PFSK-1 (cell line): ENCODE measurements around the gene CARD6.

Experiments used
- POLR2AphosphoS5 ChIP-seq: IDR thresholded peaks from 2 replicates; pipeline ENCODE4 v1.6.1; 2012; ENCODE audit warnings: low read depth, mild to moderate bottlenecking, control low read depth, low read length, moderate library complexity
- REST ChIP-seq, 2 experiments: IDR thresholded peaks; 2 replicates each; pipeline versions ENCODE4 v1.6.1 to v1.8.0; 2011 to 2012; ENCODE audit warnings: low read depth in 2 of 2, low read length in 2 of 2, control low read depth in 1 of 2, inconsistent platforms in 1 of 2, mild to moderate bottlenecking in 1 of 2, moderate library complexity in 1 of 2; ENCODE audit not compliant: insufficient read depth in 1 of 2

GRCh38 chr5:40798801-40799210 lies 42.4 kb upstream of the CARD6 start:
- TF ChIP-seq POLR2AphosphoS5 = no peak
- TF ChIP-seq REST (IDR thresholded peaks at IDR 0.05; ENCODE audit: insufficient read depth in 1 of 2, low read depth in 2 of 2, low read length in 2 of 2) = no peak
